HepG2 (cell line): ENCODE data around the gene GRM4. TPM values are rescaled to one million over a fixed set of nuclear protein-coding genes. Genes with fewer than 3 reads are reported as not detected.
A peak's percentile ranks its signal among the peaks of the same experiment; 100 is the strongest.

Experiments
- ATAC-seq: fragments of 200-7000 bp; cut with Tn5 transposase; 3 replicates; pipeline ENCODE4 v1.9.1; 2020; ENCODE audit warnings: mild to moderate bottlenecking, moderate library complexity
- BruUV-seq: library from RNA; stranded (reverse); fragments of 400-500 nt; replicated peaks from 2 replicates; lab custom pipeline; 2021; lab: Mats Ljungman, UMichigan
- CTCF ChIA-PET: fragments of 300-600 bp; formaldehyde crosslinking; extraction: SDS; loops from one replicate; lab custom pipeline; 2021; ENCODE audit warnings: low total read pairs, inconsistent platforms, low intra/inter-chr PET ratio; lab: Yijun Ruan, JAX
- POLR2A ChIA-PET: fragments of 350-600 bp; sonication (Branson Sonifier 250); formaldehyde crosslinking; loops from one replicate; lab custom pipeline; 2020; ENCODE audit warnings: antibody characterized with exemption, inconsistent platforms; lab: Yijun Ruan, JAX
- DNase-seq: peaks from one replicate; pipeline ENCODE4 v3.0.0-alpha.2; 2015; ENCODE audit warnings: low spot score
- FAIRE-seq: peaks from 3 replicates; lab custom pipeline; 2011; peaks lifted over from hg19 to GRCh38; lab: Jason Lieb, UNC
- H2AFZ ChIP-seq: one replicate; pipeline ENCODE4 v1.6.1; 2011; ENCODE audit warnings: low read length, inconsistent platforms
- H3K27ac ChIP-seq: fragments of 300-600 bp; 3 replicates; pipeline ENCODE4 v1.8.0; 2011; ENCODE audit warnings: mixed run types, mild to moderate bottlenecking, mixed read lengths, low read length, inconsistent platforms; ENCODE audit not compliant: insufficient read depth; ENCODE audit errors: extremely low read length
- H3K27me3 ChIP-seq, 2 experiments: fragments of 200-600 bp in 1 of 2; 2 replicates in 1 of 2; 3 replicates in 1 of 2; pipeline versions ENCODE4 v1.6.0 to v1.8.0; 2011; ENCODE audit warnings: low read length in 2 of 2, mild to moderate bottlenecking in 2 of 2, moderate library complexity in 2 of 2, inconsistent platforms in 1 of 2; ENCODE audit not compliant: insufficient read depth in 2 of 2, control insufficient read depth in 1 of 2
- H3K36me3 ChIP-seq, 2 experiments: fragments of 200-600 bp in 1 of 2; replicated peaks in 1 of 2; 2 replicates in 1 of 2; 3 replicates in 1 of 2; pipeline versions ENCODE4 v1.5.1 to v1.8.0; 2011; ENCODE audit warnings: low read length in 2 of 2, inconsistent platforms in 1 of 2; ENCODE audit not compliant: insufficient read depth in 2 of 2, control insufficient read depth in 1 of 2
- H3K4me1 ChIP-seq: 2 replicates; pipeline ENCODE4 v1.5.1; 2012; ENCODE audit warnings: low read length, inconsistent platforms; ENCODE audit not compliant: insufficient read depth
- H3K4me2 ChIP-seq: 2 replicates; pipeline ENCODE4 v1.6.0; 2011; ENCODE audit warnings: low read depth, low read length, inconsistent platforms
- H3K4me3 ChIP-seq, 3 experiments: fragments of 200-600 bp in 1 of 3; sonication (generic), shearing (Covaris generic) in 1 of 3; replicated peaks in 1 of 3; 2 replicates each; pipeline ENCODE4 v1.5.1; 2011 to 2016; ENCODE audit warnings: low read length in 3 of 3, inconsistent platforms in 2 of 3, low read depth in 2 of 3, mild to moderate bottlenecking in 2 of 3, control low read depth in 1 of 3, mixed read lengths in 1 of 3; ENCODE audit not compliant: insufficient read depth in 1 of 3
- H3K79me2 ChIP-seq: one replicate; pipeline ENCODE4 v1.6.1; 2011; ENCODE audit warnings: low read length, inconsistent platforms; ENCODE audit not compliant: insufficient read depth
- H3K9ac ChIP-seq: 2 replicates; pipeline ENCODE4 v1.6.0; 2011; ENCODE audit warnings: mild to moderate bottlenecking, low read depth, low read length, inconsistent platforms; ENCODE audit not compliant: insufficient read depth
- H3K9me3 ChIP-seq: 2 replicates; pipeline ENCODE4 v1.5.1; 2012; ENCODE audit warnings: mild to moderate bottlenecking, low read length
- H4K20me1 ChIP-seq: 2 replicates; pipeline ENCODE4 v1.6.0; 2011; ENCODE audit warnings: inconsistent platforms, mild to moderate bottlenecking, low read length, moderate library complexity; ENCODE audit not compliant: insufficient read depth
- CHD2 ChIP-seq: IDR thresholded peaks from 2 replicates; pipeline ENCODE4 v1.6.1; 2011; ENCODE audit warnings: low read depth, low read length, improper control_type of control experiment
- NRL ChIP-seq: sonication (generic); formaldehyde crosslinking; IDR thresholded peaks from 2 replicates; pipeline ENCODE4 v1.5.0; 2020; ENCODE audit warnings: missing genetic modification reagents, mild to moderate bottlenecking, moderate library complexity, borderline replicate concordance
- RARA ChIP-seq: IDR thresholded peaks from 2 replicates; pipeline ENCODE4 v1.6.1; 2016; ENCODE audit warnings: missing genetic modification reagents, missing compliant biosample characterization
- SMYD3 ChIP-seq: sonication (generic); formaldehyde crosslinking; IDR thresholded peaks from 2 replicates; pipeline ENCODE4 v1.8.1; 2023; ENCODE audit warnings: mild to moderate bottlenecking, missing genetic modification reagents
- SRF ChIP-seq: IDR thresholded peaks from 2 replicates; pipeline ENCODE4 v1.6.1; 2011; ENCODE audit warnings: mild to moderate bottlenecking, low read depth, low read length, moderate library complexity
- U2AF1 ChIP-seq: fragments of 200-400 bp; formaldehyde crosslinking; optimal IDR thresholded peaks from 2 replicates; pipeline ENCODE3; 2017; ENCODE audit warnings: mild to moderate bottlenecking, low read depth, low read length
- WGBS: methylation state at CpG from one replicate; pipeline ENCODE4 v1.1.6; 2017; ENCODE audit warnings: low lambda C conversion rate; 5-methylcytosine and 5-hydroxymethylcytosine counted together
- in situ Hi-C: cut with HindIII; loops from 2 replicates; pipeline ENCODE4 v1.10.0; 2017; ENCODE audit warnings: low pct_unique_long_range_greater_than_20kb; ENCODE audit not compliant: extremely low pct_ligation_motif_present
- intact Hi-C: fragments of 100-400 bp; cut with micrococcal nuclease; formaldehyde crosslinking; loops from one replicate; pipeline ENCODE4 v1.10.0; 2022; ENCODE audit not compliant: unreplicated experiment
- polyA plus RNA-seq, 8 experiments: library from polyadenylated mRNA; depleted of rRNA in 3 of 8; stranded (reverse) in 7 of 8; unstranded in 1 of 8; fragments of >200 nt; fragmentation: Illumina TruSeq in 4 of 8; extraction: Trizol in 4 of 8; gene quantifications; 2 replicates each; pipeline versions ENCODE4 v1.2.1 to v1.2.3, GENCODE V29; 2011 to 2016; ENCODE audit warnings: low read depth in 4 of 8, missing spikeins in 1 of 8, mixed read lengths in 1 of 8; ENCODE audit not compliant: insufficient read depth in 1 of 8
- total RNA-seq, 5 experiments: library from RNA; depleted of rRNA; stranded (reverse); fragments of >200 nt; fragmentation: Illumina TruSeq; extraction: Trizol; gene quantifications; 2 replicates each; pipeline ENCODE4 v1.2.3, GENCODE V29; 2016; ENCODE audit warnings: low read depth in 1 of 5
- TF ChIP-seq, protein P1 (sequence below): fragments of 450-650 bp; IDR thresholded peaks from 2 replicates; pipeline ENCODE4 v1.6.1; 2016
- TF ChIP-seq, protein P2 (sequence below), 2 experiments: sonication (generic) in 1 of 2; formaldehyde crosslinking in 1 of 2; IDR thresholded peaks; 2 replicates each; pipeline versions ENCODE4 v1.4.0 to v1.6.1; 2018 to 2020; ENCODE audit warnings: missing genetic modification reagents in 2 of 2, borderline replicate concordance in 1 of 2, low read depth in 1 of 2, mild to moderate bottlenecking in 1 of 2, missing biosample characterization in 1 of 2

GRM4 gene
- total and polyA plus RNA-seq, 2 of the 13 experiments (the other 11 are each of a cell fraction or from before 2014, with no cell fraction given): not detected

- POLR2A ChIA-PET: no interaction called here
- H2AFZ ChIP-seq: no peak overlapping the region
- intact Hi-C loops (no loop called here), in situ Hi-C loops (no loop called here)
- no TSS peak for BruUV-seq
- ATAC-seq (no peak), FAIRE-seq (no peak), DNase-seq (no peak)
- H3K27ac ChIP-seq: no peak overlapping the region
- H3K79me2 ChIP-seq: no peaks in the 10 kb centered on the region
- WGBS: 13% methylated on average over 15 of the region's 15 CpGs
- peaks cover 5 to 55% of the 10 kb centered on the region in 2 experiments for H3K27me3 ChIP-seq
- no peaks in the 10 kb centered on the region for H3K9me3 ChIP-seq
- no peaks in the 10 kb centered on the region for H3K4me1 ChIP-seq
- no peak for TF ChIP-seq CHD2
- TF ChIP-seq, protein P1, sequence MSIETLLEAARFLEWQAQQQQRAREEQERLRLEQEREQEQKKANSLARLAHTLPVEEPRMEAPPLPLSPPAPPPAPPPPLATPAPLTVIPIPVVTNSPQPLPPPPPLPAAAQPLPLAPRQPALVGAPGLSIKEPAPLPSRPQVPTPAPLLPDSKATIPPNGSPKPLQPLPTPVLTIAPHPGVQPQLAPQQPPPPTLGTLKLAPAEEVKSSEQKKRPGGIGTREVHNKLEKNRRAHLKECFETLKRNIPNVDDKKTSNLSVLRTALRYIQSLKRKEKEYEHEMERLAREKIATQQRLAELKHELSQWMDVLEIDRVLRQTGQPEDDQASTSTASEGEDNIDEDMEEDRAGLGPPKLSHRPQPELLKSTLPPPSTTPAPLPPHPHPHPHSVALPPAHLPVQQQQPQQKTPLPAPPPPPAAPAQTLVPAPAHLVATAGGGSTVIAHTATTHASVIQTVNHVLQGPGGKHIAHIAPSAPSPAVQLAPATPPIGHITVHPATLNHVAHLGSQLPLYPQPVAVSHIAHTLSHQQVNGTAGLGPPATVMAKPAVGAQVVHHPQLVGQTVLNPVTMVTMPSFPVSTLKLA: peak; percentile 96
- no peak overlapping the region for H3K9ac ChIP-seq
- no peak overlapping the region for H3K4me2 ChIP-seq
- CTCF ChIA-PET: no interaction called here
- H3K36me3 ChIP-seq: no peaks in the 10 kb centered on the region
- no peak overlapping the region for H3K4me3 ChIP-seq
- H4K20me1 ChIP-seq: peaks cover 4% of the 10 kb centered on the region
Observed at GRCh38 chr6:34049395-34050342, 96.2 kb downstream of the GRM4 start.

DNA sequence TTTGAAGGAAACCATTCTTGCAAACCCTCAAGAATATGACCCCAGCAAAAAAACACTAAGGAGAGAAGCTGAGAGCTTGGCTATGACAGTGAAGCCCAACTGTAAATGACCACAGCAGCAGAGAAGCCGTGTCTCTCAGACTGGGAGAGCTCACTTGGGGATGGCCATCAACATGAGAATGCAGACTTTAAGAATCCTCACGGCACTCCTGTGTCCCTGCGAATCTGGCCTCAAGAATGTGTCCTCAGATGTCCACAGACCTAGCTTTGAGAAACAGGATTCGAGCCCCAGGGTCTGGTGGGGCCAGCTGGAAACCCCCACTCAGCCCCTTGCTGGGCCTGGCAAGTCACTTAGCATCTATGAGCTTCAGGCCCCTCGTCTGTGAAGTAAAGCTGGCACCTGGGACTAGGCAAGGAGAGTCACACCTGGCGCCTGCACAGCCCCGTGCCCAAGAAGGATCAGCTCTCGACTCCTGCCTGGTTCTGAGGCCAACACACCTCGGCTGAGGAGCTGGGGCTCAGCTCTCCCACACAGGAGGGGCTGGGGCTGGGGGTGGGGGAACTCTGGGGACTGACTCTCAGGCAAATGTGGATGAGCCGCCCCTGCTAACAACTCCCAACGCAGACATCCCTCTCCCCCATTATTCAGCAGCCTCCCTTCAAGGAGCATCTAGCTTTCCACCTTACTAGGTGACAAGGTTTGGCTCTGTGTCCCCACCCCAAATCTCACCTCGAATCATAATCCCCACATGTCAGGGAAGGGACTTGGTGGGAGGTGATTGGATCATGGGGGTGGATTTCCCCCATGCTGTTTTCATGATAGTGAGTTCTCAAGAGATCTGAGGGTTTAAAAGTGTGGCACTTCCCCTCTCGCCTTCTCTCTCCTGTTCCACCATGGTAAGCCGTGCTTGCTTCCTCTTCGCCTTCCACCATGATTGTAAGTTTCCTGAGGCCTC is 97.7 kb downstream of the GRM4 start:
- no peak for TF ChIP-seq NRL
- no peak for TF ChIP-seq U2AF1
- TF ChIP-seq, protein P2, sequence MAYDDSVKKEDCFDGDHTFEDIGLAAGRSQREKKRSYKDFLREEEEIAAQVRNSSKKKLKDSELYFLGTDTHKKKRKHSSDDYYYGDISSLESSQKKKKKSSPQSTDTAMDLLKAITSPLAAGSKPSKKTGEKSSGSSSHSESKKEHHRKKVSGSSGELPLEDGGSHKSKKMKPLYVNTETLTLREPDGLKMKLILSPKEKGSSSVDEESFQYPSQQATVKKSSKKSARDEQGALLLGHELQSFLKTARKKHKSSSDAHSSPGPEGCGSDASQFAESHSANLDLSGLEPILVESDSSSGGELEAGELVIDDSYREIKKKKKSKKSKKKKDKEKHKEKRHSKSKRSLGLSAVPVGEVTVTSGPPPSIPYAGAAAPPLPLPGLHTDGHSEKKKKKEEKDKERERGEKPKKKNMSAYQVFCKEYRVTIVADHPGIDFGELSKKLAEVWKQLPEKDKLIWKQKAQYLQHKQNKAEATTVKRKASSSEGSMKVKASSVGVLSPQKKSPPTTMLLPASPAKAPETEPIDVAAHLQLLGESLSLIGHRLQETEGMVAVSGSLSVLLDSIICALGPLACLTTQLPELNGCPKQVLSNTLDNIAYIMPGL (CRISPR knock-in tag; IDR thresholded peaks at IDR 0.05; ENCODE audit: borderline replicate concordance in 1 of 2, low read depth in 1 of 2): no peak
- TF ChIP-seq SRF: no peak
- no peak for TF ChIP-seq RARA (CRISPR knock-in tag)
- TF ChIP-seq SMYD3 (CRISPR knock-in tag): no peak
- H3K4me3 ChIP-seq: no peak overlapping the region
- no peak overlapping the region for H3K9ac ChIP-seq
- DNase-seq (no peak), FAIRE-seq (no peak), ATAC-seq (no peak)
- H3K4me1 ChIP-seq: no peaks in the 10 kb centered on the region
- in situ Hi-C loops (no loop called here), intact Hi-C loops (no loop called here)
- no peaks in the 10 kb centered on the region for H3K9me3 ChIP-seq
- CTCF ChIA-PET: no interaction called here
- H2AFZ ChIP-seq: no peak overlapping the region
- BruUV-seq: no TSS peak
- no peaks in the 10 kb centered on the region for H3K79me2 ChIP-seq
- POLR2A ChIA-PET: no interaction called here
- H3K4me2 ChIP-seq: no peak overlapping the region
- no peak overlapping the region for H3K27ac ChIP-seq
- no peaks in the 10 kb centered on the region for H3K36me3 ChIP-seq
- peaks cover 4% of the 10 kb centered on the region; the same call in 1 of the 2 replicates for H4K20me1 ChIP-seq
- WGBS: 5% methylated on average over 8 of the region's 15 CpGs
- H3K27me3 ChIP-seq: peaks cover 5 to 54% of the 10 kb centered on the region in 2 experiments
